Esophagus squamous epithelium (tissue), 5 donors: ENCODE measurements around the gene FITM1. TPM values are rescaled to one million over a fixed set of nuclear protein-coding genes. Genes with fewer than 3 reads are reported as not detected.
A peak's percentile ranks its signal among the peaks of the same experiment; 100 is the strongest.

Experiments
- DNase-seq: peaks from one replicate; lab custom pipeline; 2025; lab: John Stamatoyannopoulos, UW
- H3K27ac ChIP-seq, 4 donors: fragments of 200-600 bp; sonication (generic); one replicate each; pipeline ENCODE4 v1.5.1; 2016 to 2019; ENCODE audit warnings: mild to moderate bottlenecking in 1 of 4
- H3K27me3 ChIP-seq, 4 donors: fragments of 200-600 bp; sonication (generic); 1 replicate in 3 of 4; 2 replicates in 1 of 4; pipeline versions ENCODE4 v1.5.1 to v1.6.0; 2017 to 2021; ENCODE audit warnings: antibody characterized with exemption in 1 of 4
- H3K36me3 ChIP-seq, 3 donors: fragments of 200-600 bp; sonication (generic); one replicate each; pipeline ENCODE4 v1.5.1; 2016 to 2019
- H3K4me1 ChIP-seq, 3 donors: fragments of 200-600 bp; sonication (generic); one replicate each; pipeline ENCODE4 v1.5.1; 2017 to 2019
- H3K4me3 ChIP-seq, 4 donors: fragments of 200-600 bp; sonication (generic); 1 replicate in 3 of 4; 2 replicates in 1 of 4; pipeline ENCODE4 v1.5.1; 2016 to 2019; ENCODE audit warnings: mild to moderate bottlenecking in 2 of 4, moderate library complexity in 1 of 4
- H3K9me3 ChIP-seq, 3 donors: fragments of 200-600 bp; sonication (generic); one replicate each; pipeline ENCODE4 v1.5.1; 2016 to 2019
- POLR2A ChIP-seq, 4 donors: fragments of 450-650 bp; IDR thresholded peaks; one replicate each; pipeline ENCODE4 v1.6.1; 2017; ENCODE audit warnings: antibody characterized with exemption in 4 of 4, mild to moderate bottlenecking in 4 of 4, moderate library complexity in 3 of 4
- WGBS, 2 donors: methylation state at CpG; one replicate each; pipeline ENCODE4 v1.1.5; 2018; 5-methylcytosine and 5-hydroxymethylcytosine counted together
- intact Hi-C: fragments of 100-400 bp; cut with DNase I; formaldehyde crosslinking; loops from one replicate; pipeline ENCODE4 v1.15.0; 2022
- total RNA-seq, 4 donors: library from RNA; depleted of rRNA; stranded (reverse); fragments of >200 nt; gene quantifications; one replicate each; pipeline ENCODE4 v1.1.0, GENCODE V29; 2016
- TF ChIP-seq, protein P1 (sequence below), 6 experiments: fragments of 450-650 bp in 4 of 6; fragments of 200-600 bp in 2 of 6; sonication (generic) in 2 of 6; IDR thresholded peaks; one replicate each; pipeline ENCODE4 v1.5.1; 2016 to 2019; ENCODE audit warnings: antibody characterized with exemption in 6 of 6, mild to moderate bottlenecking in 4 of 6, moderate library complexity in 4 of 6
- donor health status: DM: yes; HTN: yes; CAD: no.

The FITM1 gene
- total RNA-seq, 4 donors from 2014 or later = 0.42 to 3.7 (median 0.95) TPM; not detected in 1

DNA sequence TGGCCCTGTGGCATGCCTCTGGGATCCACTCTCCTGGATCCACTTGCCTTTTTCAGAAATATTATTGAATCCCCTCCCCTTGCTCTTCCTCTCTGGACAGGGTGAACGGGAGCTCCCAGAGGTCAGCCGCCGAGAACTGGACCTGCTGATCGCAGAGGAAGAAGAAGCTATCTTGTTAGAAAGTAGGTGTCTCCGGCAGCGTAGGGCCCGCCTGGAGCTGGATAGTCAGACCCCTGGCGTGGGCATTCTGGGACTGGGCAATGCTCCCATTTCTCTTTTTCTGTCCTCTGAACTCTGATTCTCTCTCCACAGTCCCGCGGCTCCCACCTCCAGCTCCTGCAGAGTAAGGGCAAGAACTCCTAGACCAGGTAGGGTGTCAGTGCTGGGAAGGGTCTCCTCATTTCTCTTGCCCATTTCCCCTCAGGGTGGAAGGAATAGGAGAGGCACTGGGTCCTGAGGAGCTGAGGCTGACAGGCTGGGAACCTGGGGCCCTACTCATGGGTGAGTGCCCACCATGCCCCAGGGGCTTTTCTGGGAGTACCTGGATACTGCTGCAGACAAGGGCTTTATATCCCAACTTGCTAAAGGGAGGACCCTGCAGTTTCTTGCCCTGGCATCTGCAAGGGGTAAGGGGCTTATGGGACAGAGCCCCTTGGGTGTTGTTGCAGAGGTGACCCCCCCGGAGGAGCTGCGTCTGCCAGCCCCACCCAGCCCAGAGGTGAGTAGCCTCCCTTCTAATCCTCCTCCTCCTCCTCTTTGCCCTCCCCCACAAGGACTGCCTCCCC lies 46.8 kb downstream of the FITM1 start:
- intact Hi-C loops = no loop called here
- no peak overlapping the region for H3K27ac ChIP-seq
- H3K4me1 ChIP-seq = peaks cover 0 to 17% (median 9%) of the 10 kb centered on the region in 3 donors
- peaks cover 17 to 71% (median 36%) of the 10 kb centered on the region in 3 donors for H3K36me3 ChIP-seq
- H3K4me3 ChIP-seq = no peak overlapping the region
- TF ChIP-seq, protein P1, sequence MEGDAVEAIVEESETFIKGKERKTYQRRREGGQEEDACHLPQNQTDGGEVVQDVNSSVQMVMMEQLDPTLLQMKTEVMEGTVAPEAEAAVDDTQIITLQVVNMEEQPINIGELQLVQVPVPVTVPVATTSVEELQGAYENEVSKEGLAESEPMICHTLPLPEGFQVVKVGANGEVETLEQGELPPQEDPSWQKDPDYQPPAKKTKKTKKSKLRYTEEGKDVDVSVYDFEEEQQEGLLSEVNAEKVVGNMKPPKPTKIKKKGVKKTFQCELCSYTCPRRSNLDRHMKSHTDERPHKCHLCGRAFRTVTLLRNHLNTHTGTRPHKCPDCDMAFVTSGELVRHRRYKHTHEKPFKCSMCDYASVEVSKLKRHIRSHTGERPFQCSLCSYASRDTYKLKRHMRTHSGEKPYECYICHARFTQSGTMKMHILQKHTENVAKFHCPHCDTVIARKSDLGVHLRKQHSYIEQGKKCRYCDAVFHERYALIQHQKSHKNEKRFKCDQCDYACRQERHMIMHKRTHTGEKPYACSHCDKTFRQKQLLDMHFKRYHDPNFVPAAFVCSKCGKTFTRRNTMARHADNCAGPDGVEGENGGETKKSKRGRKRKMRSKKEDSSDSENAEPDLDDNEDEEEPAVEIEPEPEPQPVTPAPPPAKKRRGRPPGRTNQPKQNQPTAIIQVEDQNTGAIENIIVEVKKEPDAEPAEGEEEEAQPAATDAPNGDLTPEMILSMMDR (IDR thresholded peaks at IDR 0.05) = no peak
- TF ChIP-seq POLR2A (IDR thresholded peaks at IDR 0.05) = no peak
- no peak for DNase-seq
- H3K9me3 ChIP-seq = no peaks in the 10 kb centered on the region
- WGBS, 2 donors = 89 to 90% methylated on average over 8 of the region's 12 CpGs
- no peaks in the 10 kb centered on the region for H3K27me3 ChIP-seq

DNA sequence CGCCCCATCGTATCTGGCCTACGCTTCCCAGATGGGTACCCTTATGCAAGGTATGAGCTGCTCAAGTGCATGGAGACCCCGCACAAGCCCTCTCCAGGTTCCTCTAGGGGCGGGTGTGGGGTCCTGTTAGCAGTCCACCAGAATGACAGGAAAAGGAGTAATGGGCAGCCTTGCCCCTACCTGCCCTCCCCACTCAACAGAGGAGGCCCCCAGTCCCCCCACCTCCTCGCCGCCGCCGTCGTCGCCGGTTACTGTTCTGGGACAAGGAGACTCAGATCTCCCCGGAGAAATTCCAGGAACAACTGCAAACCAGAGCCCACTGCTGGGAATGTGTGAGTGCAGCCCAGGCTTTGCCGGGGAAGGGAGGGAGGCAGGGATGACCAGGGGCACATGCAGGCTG lies 47.4 kb downstream of the FITM1 start:
- Histone ChIP-seq H3K4me1 (peaks cover 0 to 12% (median 9%) of the 10 kb centered on the region in 3 donors), H3K27ac (no peak overlapping the region), H3K9me3 (no peaks in the 10 kb centered on the region), H3K4me3 (no peak overlapping the region), H3K36me3 (peaks cover 22 to 78% (median 39%) of the 10 kb centered on the region in 3 donors), H3K27me3 (no peaks in the 10 kb centered on the region)
- TF ChIP-seq, protein P1 (IDR thresholded peaks at IDR 0.05) = no peak
- no peak for TF ChIP-seq POLR2A (IDR thresholded peaks at IDR 0.05)
- intact Hi-C loops = no loop called here
- WGBS, 2 donors = 93% methylated on average over 4 to 10 of the region's 14 CpGs
- DNase-seq = no peak

DNA sequence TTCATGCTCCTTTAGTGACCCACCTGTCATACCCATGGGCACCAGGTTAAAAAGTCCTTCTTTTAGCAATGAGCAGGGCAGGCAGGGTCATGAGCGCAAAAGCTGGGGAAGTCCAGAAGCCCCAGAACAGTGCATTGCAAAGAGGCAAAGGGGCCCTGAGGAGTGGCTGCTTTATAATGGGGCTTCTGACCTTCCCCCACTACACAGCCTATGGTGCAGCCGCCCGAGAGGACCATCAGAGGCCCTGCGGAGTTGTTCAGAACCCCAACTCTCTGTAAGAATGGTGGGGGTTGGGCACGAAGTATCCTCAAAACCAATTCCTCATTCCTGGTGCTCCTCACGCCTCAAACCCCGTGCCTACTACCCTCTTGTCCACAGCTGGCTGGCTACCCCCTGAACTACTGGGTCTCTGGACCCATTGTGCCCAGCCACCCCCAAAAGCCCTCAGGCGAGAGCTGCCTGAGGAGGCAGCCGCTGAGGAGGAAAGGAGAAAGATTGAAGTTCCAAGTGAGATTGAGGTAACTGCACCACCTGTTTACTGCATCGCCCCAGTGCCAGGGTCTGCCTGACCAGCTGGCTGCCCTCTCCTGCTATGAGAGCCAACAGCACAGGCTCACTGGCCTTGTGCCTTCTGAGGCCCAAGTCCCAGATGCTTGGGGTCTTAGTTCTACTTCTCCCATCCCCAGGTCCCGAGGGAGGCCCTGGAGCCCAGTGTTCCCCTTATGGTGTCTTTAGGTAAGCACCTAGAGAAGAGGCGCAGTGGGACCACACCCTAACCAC lies 48.1 kb downstream of the FITM1 start:
- 82 to 95% methylated on average over 7 to 8 of the region's 12 CpGs for WGBS, 2 donors
- H3K27ac ChIP-seq = peak overlapping the region in 1 of 4 donors; percentile 74
- no peak for DNase-seq
- H3K9me3 ChIP-seq = no peaks in the 10 kb centered on the region
- TF ChIP-seq POLR2A (IDR thresholded peaks at IDR 0.05) = no peak
- TF ChIP-seq, protein P1 (IDR thresholded peaks at IDR 0.05) = no peak
- intact Hi-C loops = no loop called here
- no peaks in the 10 kb centered on the region for H3K27me3 ChIP-seq
- peaks cover 29 to 78% (median 46%) of the 10 kb centered on the region in 3 donors for H3K36me3 ChIP-seq
- H3K4me1 ChIP-seq = peaks cover 0 to 12% (median 9%) of the 10 kb centered on the region in 3 donors
- no peak overlapping the region for H3K4me3 ChIP-seq

DNA sequence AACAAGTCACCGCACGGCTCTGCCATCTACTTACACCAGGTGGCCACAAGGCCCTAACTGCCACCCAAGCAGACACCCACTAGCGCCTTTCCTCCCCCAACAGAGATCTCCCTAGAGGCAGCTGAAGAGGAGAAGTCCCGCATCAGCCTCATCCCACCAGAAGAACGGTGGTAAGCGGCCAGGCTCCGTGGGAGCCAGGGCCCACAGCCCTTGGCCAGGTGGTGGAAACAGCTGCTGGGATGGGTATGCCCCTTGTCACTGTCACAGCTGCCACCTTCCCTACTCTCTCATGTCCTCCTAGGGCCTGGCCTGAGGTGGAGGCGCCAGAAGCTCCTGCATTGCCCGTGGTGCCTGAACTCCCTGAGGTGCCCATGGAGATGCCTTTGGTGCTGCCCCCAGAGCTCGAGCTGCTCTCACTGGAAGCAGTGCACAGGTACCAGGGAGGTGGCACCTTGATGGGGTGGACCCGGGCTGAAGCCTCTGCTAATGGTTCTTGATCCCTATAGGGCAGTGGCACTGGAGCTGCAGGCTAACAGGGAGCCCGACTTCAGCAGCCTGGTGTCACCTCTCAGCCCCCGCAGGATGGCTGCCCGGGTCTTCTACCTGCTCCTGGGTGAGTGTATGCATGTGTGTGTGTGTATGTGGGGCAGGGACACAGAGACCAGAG lies 49.0 kb downstream of the FITM1 start:
- H3K9me3 ChIP-seq = no peaks in the 10 kb centered on the region
- peaks cover 34 to 86% (median 54%) of the 10 kb centered on the region in 3 donors for H3K36me3 ChIP-seq
- intact Hi-C loops = no loop called here
- TF ChIP-seq, protein P1 (IDR thresholded peaks at IDR 0.05) = no peak
- TF ChIP-seq POLR2A (IDR thresholded peaks at IDR 0.05) = no peak
- H3K27ac ChIP-seq = peak overlapping the region in 3 of 4 donors; percentile 64 to 83 (median 74)
- no peak for DNase-seq
- peaks cover 0 to 12% (median 9%) of the 10 kb centered on the region in 3 donors for H3K4me1 ChIP-seq
- H3K4me3 ChIP-seq = no peak overlapping the region
- WGBS, 2 donors = 89 to 100% methylated on average over 2 to 9 of the region's 14 CpGs
- no peaks in the 10 kb centered on the region for H3K27me3 ChIP-seq
